ENCODE data around the gene CCNL2.

CCNL2 gene

GRCh38 chr1:1345860-1346500 is 53.2 kb downstream of the CCNL2 start:
- no peak for DNase-seq (ENCODE audit: low read depth)
- TF ChIP-seq MYC (IDR thresholded peaks at IDR 0.05; ENCODE audit: low read depth, low read length) (no peak), MAX (IDR thresholded peaks at IDR 0.05; ENCODE audit: low read depth, low read length) (no peak), CTCF (IDR thresholded peaks at IDR 0.05; ENCODE audit: low read depth, low read length) (no peak)
- H3K4me3 ChIP-seq (ENCODE audit: low read depth, low read length) = no peak overlapping the region

- no peak for TF ChIP-seq CTCF (IDR thresholded peaks at IDR 0.05; ENCODE audit: low read depth, low read length)
- H3K4me3 ChIP-seq (ENCODE audit: low read depth, low read length) = no peak overlapping the region
- no peak for DNase-seq (ENCODE audit: low read depth)
Measured at GRCh38 chr1:1345384-1345783, 53.8 kb downstream of the CCNL2 start.

GRCh38 chr1:1344655-1345361 is 54.3 kb downstream of the CCNL2 start:
- TF ChIP-seq MAX (IDR thresholded peaks at IDR 0.05; ENCODE audit: low read depth, low read length) (no peak), MYC (IDR thresholded peaks at IDR 0.05; ENCODE audit: low read depth, low read length) (no peak), CTCF (IDR thresholded peaks at IDR 0.05; ENCODE audit: low read depth, low read length) (no peak), POLR2A (IDR thresholded peaks at IDR 0.05; ENCODE audit: extremely low read depth, insufficient read length) (no peak)
- no peak for DNase-seq (ENCODE audit: low read depth)
- no peak overlapping the region for H3K4me3 ChIP-seq (ENCODE audit: low read depth, low read length)

- TF ChIP-seq POLR2A (IDR thresholded peaks at IDR 0.05; ENCODE audit: extremely low read depth, insufficient read length) (no peak), MYC (IDR thresholded peaks at IDR 0.05; ENCODE audit: low read depth, low read length) (no peak), CTCF (IDR thresholded peaks at IDR 0.05; ENCODE audit: low read depth, low read length) (no peak), MAX (IDR thresholded peaks at IDR 0.05; ENCODE audit: low read depth, low read length) (no peak)
Measured at GRCh38 chr1:1343811-1344421, 55.2 kb downstream of the CCNL2 start.

GRCh38 chr1:1342584-1343115 is 56.5 kb downstream of the CCNL2 start:
- DNase-seq (ENCODE audit: low read depth) = no peak
- H3K4me3 ChIP-seq (ENCODE audit: low read depth, low read length) = no peak overlapping the region
- TF ChIP-seq MAX (IDR thresholded peaks at IDR 0.05; ENCODE audit: low read depth, low read length) = no peak
- no peak for TF ChIP-seq CTCF (IDR thresholded peaks at IDR 0.05; ENCODE audit: low read depth, low read length)
- TF ChIP-seq POLR2A (IDR thresholded peaks at IDR 0.05; ENCODE audit: extremely low read depth, insufficient read length) = no peak
- TF ChIP-seq MYC (IDR thresholded peaks at IDR 0.05; ENCODE audit: low read depth, low read length) = no peak

More at GRCh38 chr1:1343811-1344421, 55.2 kb downstream of the CCNL2 start:
- DNase-seq (ENCODE audit: low read depth) = no peak
- no peak overlapping the region for H3K4me3 ChIP-seq (ENCODE audit: low read depth, low read length)
